GM13977 (cell line): ENCODE results near the gene KRTAP5-6.

Experiments used
- DNase-seq: peaks from one replicate; pipeline ENCODE4 v3.0.0; 2012; ENCODE audit warnings: low spot score
- CTCF ChIP-seq: IDR thresholded peaks from 2 replicates; pipeline ENCODE4 v1.5.1; 2012; ENCODE audit warnings: mild to moderate bottlenecking, control low read depth; ENCODE audit not compliant: insufficient read depth; ENCODE audit errors: extremely low read depth, missing control alignments
- in situ Hi-C: fragments of 300-500 bp; cut with MboI; formaldehyde crosslinking; loops from one replicate; pipeline ENCODE4 v1.12.0; 2022; ENCODE audit warnings: low sequenced_read_pairs, low pct_unique_long_range_greater_than_20kb, mixed read lengths, inconsistent platforms; ENCODE audit not compliant: unreplicated experiment

Gene KRTAP5-6

DNA sequence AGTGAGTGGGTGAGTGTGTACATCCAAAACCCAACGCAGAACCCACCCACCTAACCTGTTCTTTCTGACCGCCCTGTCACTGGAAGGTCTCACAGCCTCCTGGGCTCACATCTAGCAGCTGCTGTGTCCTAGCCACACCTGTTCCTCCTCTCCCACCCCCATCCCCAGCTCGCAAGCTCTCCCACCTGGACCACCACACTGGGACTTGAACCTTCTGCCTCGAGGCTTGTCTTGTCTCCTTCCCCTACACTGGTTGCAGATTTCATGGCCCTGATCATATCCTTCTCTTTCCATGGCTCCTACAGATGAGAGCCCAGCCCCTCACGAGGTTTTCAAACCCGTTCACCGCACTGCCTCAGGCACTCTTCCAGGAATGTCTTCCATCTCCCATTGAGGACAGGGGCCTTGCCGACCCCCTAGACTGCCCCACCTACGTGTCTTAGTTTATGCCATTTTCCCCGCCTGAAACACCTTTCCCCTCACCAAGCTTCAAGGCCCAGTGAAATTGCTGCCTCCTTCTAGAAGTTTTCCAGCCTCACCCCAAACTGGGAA, 46.7 kb downstream of the KRTAP5-6 start:
- DNase-seq, result no peak
- no peak for TF ChIP-seq CTCF
- in situ Hi-C loops, result no loop called here

DNA sequence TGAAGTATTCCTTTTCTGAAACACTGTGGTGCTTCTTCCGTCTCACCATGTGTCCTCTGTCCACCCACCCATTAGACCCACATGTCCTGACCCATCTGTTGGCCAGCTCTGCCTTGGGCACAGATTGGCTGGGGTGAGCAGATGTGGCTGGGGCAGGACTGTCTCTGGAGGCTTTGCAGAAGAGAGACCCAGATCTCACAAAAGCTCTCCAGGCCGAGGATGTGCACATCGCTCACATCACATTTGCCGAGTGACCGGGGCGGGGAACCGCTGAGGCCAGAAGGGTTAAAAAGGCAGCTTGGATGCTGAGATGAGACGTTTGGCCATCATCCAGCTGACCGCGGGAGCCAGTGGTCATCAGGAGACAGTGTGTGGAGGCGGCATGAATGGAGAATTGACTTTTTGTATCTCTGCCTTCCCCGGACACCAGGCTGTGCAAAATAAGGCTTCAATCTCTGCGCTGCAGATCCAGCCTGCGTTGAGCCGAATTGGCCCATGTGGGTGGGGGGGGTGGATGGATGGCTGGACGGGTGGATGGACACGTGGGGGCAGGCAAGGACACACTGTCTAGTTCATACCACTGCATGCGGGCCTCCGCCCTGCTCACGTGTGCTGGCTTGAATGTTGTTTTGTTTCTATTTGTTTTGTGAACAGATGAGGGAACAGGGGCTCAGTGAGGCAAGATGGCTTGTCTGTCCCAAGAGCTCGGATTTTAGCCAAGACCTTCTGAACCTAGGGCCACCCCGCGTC, 47.3 kb downstream of the KRTAP5-6 start:
- no peak for DNase-seq
- no peak for TF ChIP-seq CTCF
- in situ Hi-C loops, result no loop called here

- in situ Hi-C loops, result no loop called here
- TF ChIP-seq CTCF, result no peak
- DNase-seq, result no peak
Measured at GRCh38 chr11:1744891-1745700, 48.1 kb downstream of the KRTAP5-6 start.

DNA sequence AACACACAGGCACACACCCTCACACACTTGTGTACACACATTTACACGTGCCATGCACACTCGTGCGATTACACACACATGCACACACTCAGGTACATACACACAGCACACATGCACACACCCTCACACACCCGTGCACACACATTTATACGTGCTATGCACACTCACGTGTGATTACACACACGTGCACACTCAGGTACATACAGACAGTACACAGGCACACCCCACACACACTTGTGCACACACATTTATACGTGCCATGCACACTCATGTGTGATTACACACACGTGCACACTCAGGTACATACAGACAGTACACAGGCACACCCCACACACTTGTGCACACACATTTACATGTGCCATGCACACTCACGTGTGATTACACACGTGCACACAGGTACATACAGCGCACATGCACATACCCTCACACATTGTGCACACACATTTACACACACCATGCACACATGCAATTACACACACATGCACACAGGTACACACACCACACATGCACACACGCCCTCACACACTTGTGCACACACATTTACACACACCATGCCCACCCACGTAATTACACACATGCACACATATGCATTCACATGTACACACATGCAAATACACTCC, 48.8 kb downstream of the KRTAP5-6 start:
- DNase-seq, result no peak
- TF ChIP-seq CTCF, result no peak
- in situ Hi-C loops, result no loop called here

- in situ Hi-C loops, result no loop called here
- DNase-seq, result no peak
- TF ChIP-seq CTCF, result no peak
Measured at GRCh38 chr11:1746511-1746931, 49.5 kb downstream of the KRTAP5-6 start.

GRCh38 chr11:1746956-1747752, 50.2 kb downstream of the KRTAP5-6 start:
- in situ Hi-C loops, result no loop called here
- DNase-seq, result peak; percentile 36

More at GRCh38 chr11:1746956-1747752, 50.2 kb downstream of the KRTAP5-6 start:
- TF ChIP-seq CTCF, result no peak
